Mesothelial cell of epicardium (in vitro differentiated cells): Measurements from ENCODE around the gene DHRSX. TPM values are rescaled to one million over a fixed set of nuclear protein-coding genes. Genes with fewer than 3 reads are reported as not detected.
"Not testable (repeated sequence)": the region's sequence is repeated elsewhere in the genome, so short reads cannot be mapped to it uniquely, and the experiment has no call there.

ENCODE experiments used
- DNase-seq, 2 experiments: peaks; one replicate each; pipeline ENCODE4 v3.0.0; 2021; ENCODE audit warnings: low spot score in 2 of 2; ENCODE audit not compliant: unreplicated experiment in 2 of 2
- H3K27ac Mint-ChIP-seq: 2 replicates; pipeline ENCODE4 v1.8.0; 2021; ENCODE audit warnings: mixed read lengths
- H3K27me3 Mint-ChIP-seq: 2 replicates; pipeline ENCODE4 v1.8.0; 2021; ENCODE audit warnings: low read depth, mixed read lengths
- H3K36me3 Mint-ChIP-seq: 2 replicates; pipeline ENCODE4 v1.8.0; 2021; ENCODE audit warnings: mixed read lengths
- H3K4me1 Mint-ChIP-seq: 2 replicates; pipeline ENCODE4 v1.8.0; 2021; ENCODE audit warnings: mixed read lengths
- H3K4me3 Mint-ChIP-seq: 2 replicates; pipeline ENCODE4 v1.8.0; 2021; ENCODE audit warnings: mild to moderate bottlenecking, moderate library complexity, mixed read lengths
- H3K9me3 Mint-ChIP-seq: 2 replicates; pipeline ENCODE4 v1.8.0; 2021; ENCODE audit warnings: mixed read lengths
- CTCF ChIP-seq: fragments of 200-600 bp; sonication (generic); IDR thresholded peaks from one replicate; pipeline ENCODE4 v1.5.0; 2021; ENCODE audit warnings: antibody characterized with exemption; ENCODE audit not compliant: unreplicated experiment
- total RNA-seq: library from RNA; stranded (reverse); gene quantifications from 3 replicates; pipeline ENCODE4 v1.2.1, GENCODE V29; 2021

DHRSX gene
- total RNA-seq, 1 donor from 2014 or later = 43.5 TPM

GRCh38 chrX:2385224-2385623 is 115.6 kb downstream of the DHRSX start:
- Mint-ChIP-seq H3K4me3 (no peak overlapping the region), H3K27me3 (no peaks in the 10 kb centered on the region), H3K36me3 (peaks cover 25% of the 10 kb centered on the region), H3K27ac (no peak overlapping the region), H3K4me1 (no peaks in the 10 kb centered on the region), H3K9me3 (peaks cover 3% of the 10 kb centered on the region)
- TF ChIP-seq CTCF = no peak
- no peak for DNase-seq

DNA sequence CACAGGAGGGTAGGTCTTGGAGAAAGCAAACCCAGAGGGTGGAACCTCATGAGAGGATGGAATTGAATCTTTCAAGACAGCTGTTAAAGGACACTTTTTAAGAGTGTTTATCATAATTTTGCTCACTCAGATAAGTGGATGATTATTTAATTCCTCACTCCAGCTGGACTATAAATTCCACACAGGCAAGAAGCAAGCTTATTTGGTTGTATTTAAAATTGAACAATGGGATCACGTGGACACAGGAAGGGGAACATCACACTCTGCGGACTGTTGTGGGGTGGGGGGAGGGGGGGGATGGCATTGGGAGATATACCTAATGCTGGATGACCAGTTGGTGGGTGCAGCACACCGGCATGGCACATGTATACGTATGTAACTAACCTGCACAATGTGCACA is 116.3 kb downstream of the DHRSX start:
- H3K4me3 Mint-ChIP-seq = no peak overlapping the region
- H3K9me3 Mint-ChIP-seq = peaks cover 4% of the 10 kb centered on the region
- no peaks in the 10 kb centered on the region for H3K27me3 Mint-ChIP-seq
- no peak for DNase-seq
- H3K27ac Mint-ChIP-seq = no peak overlapping the region
- H3K4me1 Mint-ChIP-seq = no peaks in the 10 kb centered on the region
- peaks cover 26% of the 10 kb centered on the region for H3K36me3 Mint-ChIP-seq
- no peak for TF ChIP-seq CTCF

GRCh38 chrX:2383735-2384134 is 117.0 kb downstream of the DHRSX start:
- no peak for TF ChIP-seq CTCF
- Mint-ChIP-seq H3K36me3 (peaks cover 26% of the 10 kb centered on the region), H3K9me3 (peaks cover 9% of the 10 kb centered on the region), H3K4me1 (no peaks in the 10 kb centered on the region), H3K27ac (no peak overlapping the region), H3K4me3 (no peak overlapping the region), H3K27me3 (no peaks in the 10 kb centered on the region)
- DNase-seq = no peak

GRCh38 chrX:2383144-2383543 is 117.6 kb downstream of the DHRSX start:
- no peak overlapping the region for H3K4me3 Mint-ChIP-seq
- peaks cover 25% of the 10 kb centered on the region for H3K36me3 Mint-ChIP-seq
- TF ChIP-seq CTCF = no peak
- peaks cover 11% of the 10 kb centered on the region for H3K9me3 Mint-ChIP-seq
- no peak for DNase-seq
- H3K27ac Mint-ChIP-seq = no peak overlapping the region
- H3K27me3 Mint-ChIP-seq = no peaks in the 10 kb centered on the region
- no peaks in the 10 kb centered on the region for H3K4me1 Mint-ChIP-seq

DNA sequence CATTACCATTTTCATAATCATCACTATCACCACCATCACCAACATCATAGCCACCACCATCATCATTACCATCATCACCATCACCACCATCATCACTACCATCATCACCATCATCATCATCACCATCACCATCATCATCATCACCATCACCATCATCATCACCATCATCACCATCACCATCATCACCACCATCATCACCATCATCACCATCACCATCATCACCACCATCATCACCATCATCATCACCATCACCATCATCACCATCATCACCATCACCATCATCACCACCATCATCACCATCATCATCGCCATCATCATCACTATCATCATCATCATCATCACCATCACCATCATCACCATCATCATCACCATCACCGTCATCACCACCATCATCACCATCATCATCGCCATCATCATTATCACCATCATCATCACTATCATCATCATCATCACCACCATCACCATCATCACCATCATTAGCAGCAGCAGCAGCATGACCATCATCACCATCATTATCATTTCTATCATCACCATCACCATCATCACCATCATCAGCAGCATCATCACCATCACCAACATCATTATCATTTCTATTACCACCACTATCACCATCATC is 118.2 kb downstream of the DHRSX start:
- peaks cover 28% of the 10 kb centered on the region for H3K36me3 Mint-ChIP-seq
- H3K4me3 Mint-ChIP-seq, DNase-seq: not testable (repeated sequence)

DNA sequence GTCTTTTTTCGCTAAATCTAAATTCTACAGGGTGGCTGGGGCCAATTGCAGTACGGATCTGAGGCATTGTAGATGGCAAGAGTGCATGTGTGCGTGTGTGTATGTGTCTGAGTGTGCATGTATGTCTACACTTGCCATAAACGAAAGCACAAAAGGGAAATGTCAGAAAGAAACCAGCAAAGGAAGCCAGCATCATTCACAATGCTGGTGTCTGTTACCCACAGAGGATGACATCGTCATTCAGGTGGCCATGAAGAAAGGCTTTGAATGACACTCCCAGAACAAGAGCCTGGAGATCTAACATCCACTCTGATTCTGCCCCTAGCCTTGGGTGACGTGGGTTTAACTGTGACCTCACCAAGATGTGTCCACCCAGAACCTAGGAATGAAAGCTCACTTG is 124.6 kb downstream of the DHRSX start:
- Mint-ChIP-seq H3K27me3 (no peaks in the 10 kb centered on the region), H3K4me1 (no peaks in the 10 kb centered on the region), H3K36me3 (peaks cover 45% of the 10 kb centered on the region), H3K4me3 (no peak overlapping the region), H3K9me3 (peaks cover 30% of the 10 kb centered on the region), H3K27ac (no peak overlapping the region)
- no peak for TF ChIP-seq CTCF
- DNase-seq = no peak

More for the DNA sequence above, 118.2 kb downstream of the DHRSX start:
- not testable (repeated sequence) for H3K4me1 Mint-ChIP-seq, H3K27ac Mint-ChIP-seq, H3K27me3 Mint-ChIP-seq
- peaks cover 15% of the 10 kb centered on the region for H3K9me3 Mint-ChIP-seq
